ENCODE measurements around the gene ERGIC1. TPM values are rescaled to one million over a fixed set of nuclear protein-coding genes. Genes with fewer than 3 reads are reported as not detected.

The ERGIC1 gene
- total RNA-seq, 1 experiment from 2014 or later = 77.0 TPM

- Histone ChIP-seq H3K4me1 (ENCODE audit: insufficient read depth, low read length) (no peaks in the 10 kb centered on the region), H3K9me3 (ENCODE audit: control insufficient read depth, low read depth, low read length) (no peaks in the 10 kb centered on the region), H2BK15ac (ENCODE audit: low read depth, low read length) (no peak overlapping the region), H3K79me2 (ENCODE audit: insufficient read depth, low read length) (no peaks in the 10 kb centered on the region), H3K9ac (ENCODE audit: extremely low read depth, insufficient read length, low read length) (no peak overlapping the region), H4K20me1 (ENCODE audit: control insufficient read depth, insufficient read depth, insufficient read length) (no peaks in the 10 kb centered on the region), H3K27me3 (ENCODE audit: insufficient read depth, low read length) (no peaks in the 10 kb centered on the region), H4K8ac (replicated peaks; ENCODE audit: insufficient read length, low read depth, low read length) (no peak overlapping the region), H3K27ac (ENCODE audit: insufficient read length, low read depth, low read length) (no peak overlapping the region), H2BK5ac (ENCODE audit: insufficient read length, low read length) (no peak overlapping the region), H3K79me1 (ENCODE audit: insufficient read depth, low read depth, low read length, poor library complexity, severe bottlenecking) (no peaks in the 10 kb centered on the region), H3K4me2 (ENCODE audit: insufficient read depth, insufficient read length, low read length) (no peak overlapping the region), H3K56ac (ENCODE audit: insufficient read length, low read depth, low read length) (no peak overlapping the region), H3K14ac (ENCODE audit: insufficient read depth, low read length) (no peak overlapping the region; the same call in 1 of the 2 replicates), H2BK120ac (ENCODE audit: low read depth, low read length, poor library complexity, severe bottlenecking) (no peak overlapping the region), H3K23ac (ENCODE audit: insufficient read length, low read depth, low read length) (no peak overlapping the region), H2AFZ (ENCODE audit: low read length) (no peak overlapping the region), H3K18ac (ENCODE audit: insufficient read length, low read depth, low read length) (no peak overlapping the region), H2BK20ac (ENCODE audit: low read depth, low read length, poor library complexity, severe bottlenecking) (no peak overlapping the region), H3K4ac (ENCODE audit: low read depth, low read length) (no peak overlapping the region), H3T11ph (ENCODE audit: low read length) (no peak overlapping the region), H3K23me2 (ENCODE audit: insufficient read length, low read depth, low read length, poor library complexity, severe bottlenecking) (no peaks in the 10 kb centered on the region), H4K5ac (ENCODE audit: insufficient read length, low read depth, low read length) (no peak overlapping the region), H4K91ac (ENCODE audit: insufficient read length, low read depth, low read length) (no peak overlapping the region), H2BK12ac (ENCODE audit: insufficient read length, low read depth, low read length) (no peak overlapping the region), H2AK5ac (ENCODE audit: insufficient read length, low read length) (no peak overlapping the region)
- Mint-ChIP-seq H3K4me1 (peaks cover 12 to 21% of the 10 kb centered on the region in 2 experiments), H3K9me3 (no peaks in the 10 kb centered on the region), H3K27ac (no peak overlapping the region), H3K4me3 (no peak overlapping the region), H3K27me3 (ENCODE audit: low read depth) (peaks cover 42% of the 10 kb centered on the region), H3K36me3 (ENCODE audit: insufficient read depth in 1 of 3, low read depth in 3 of 3) (no peaks in the 10 kb centered on the region)
- DNase-seq = no peak
- no peak for TF ChIP-seq CTCF (conservative IDR thresholded peaks at IDR 0.05)
- WGBS (ENCODE audit: extremely low coverage, insufficient read length, low lambda C conversion rate) = no CpG with 5 or more reads among the region's 3 CpGs
Measured at GRCh38 chr5:172818081-172818480, 16.0 kb upstream of the ERGIC1 start.

Data from H9 (cell line).